NCI-H345 (cell line): ENCODE measurements around the gene ERC1.
"Not testable (repeated sequence)": the region's sequence is repeated elsewhere in the genome, so short reads cannot be mapped to it uniquely, and the experiment has no call there.

Source experiments
- DNase-seq: peaks from one replicate; lab custom pipeline; 2025; lab: John Stamatoyannopoulos, UW

The ERC1 gene

GRCh38 chr12:1185460-1186182 lies 194.6 kb downstream of the ERC1 start:
- DNase-seq, result no peak

DNA sequence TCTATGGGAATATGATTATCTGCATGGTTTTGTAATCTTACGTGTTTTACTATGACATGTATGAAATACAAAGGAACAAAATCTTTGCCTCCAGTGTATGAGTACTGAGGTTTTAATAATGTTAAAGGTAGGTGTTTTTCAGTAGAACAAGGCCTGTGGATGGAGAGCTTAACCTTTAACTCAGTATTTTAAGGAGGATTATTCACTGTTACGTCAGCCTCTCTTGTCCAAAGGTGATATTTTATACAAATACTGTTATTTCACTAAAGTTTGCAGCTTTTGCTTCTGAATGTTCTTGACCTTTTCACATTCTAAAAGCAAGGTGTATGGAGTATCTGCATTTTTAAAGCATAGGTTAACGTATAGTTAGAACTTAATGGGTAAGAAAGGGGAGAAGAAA lies 195.3 kb downstream of the ERC1 start:
- no peak for DNase-seq

DNA sequence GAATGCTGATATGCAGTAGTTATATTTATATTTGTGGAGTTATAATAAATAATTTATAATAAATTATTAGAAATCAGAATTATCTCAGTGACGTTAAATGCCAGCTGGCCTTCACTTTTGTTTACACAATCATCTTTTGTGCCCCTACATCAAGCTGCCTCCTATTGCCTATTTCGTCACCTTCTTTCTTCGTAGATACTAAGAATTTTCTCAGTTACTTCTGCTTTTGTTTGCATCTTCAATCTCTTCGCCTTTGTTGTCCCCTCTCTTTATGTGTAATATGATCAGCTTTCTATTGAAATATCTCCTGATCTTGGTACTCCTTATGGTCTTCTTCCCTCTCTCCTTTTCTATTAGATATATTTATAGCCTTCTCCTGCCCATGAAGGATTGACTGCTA lies 197.0 kb downstream of the ERC1 start:
- DNase-seq, result no peak

GRCh38 chr12:1189163-1189562 lies 198.1 kb downstream of the ERC1 start:
- DNase-seq, result no peak

DNA sequence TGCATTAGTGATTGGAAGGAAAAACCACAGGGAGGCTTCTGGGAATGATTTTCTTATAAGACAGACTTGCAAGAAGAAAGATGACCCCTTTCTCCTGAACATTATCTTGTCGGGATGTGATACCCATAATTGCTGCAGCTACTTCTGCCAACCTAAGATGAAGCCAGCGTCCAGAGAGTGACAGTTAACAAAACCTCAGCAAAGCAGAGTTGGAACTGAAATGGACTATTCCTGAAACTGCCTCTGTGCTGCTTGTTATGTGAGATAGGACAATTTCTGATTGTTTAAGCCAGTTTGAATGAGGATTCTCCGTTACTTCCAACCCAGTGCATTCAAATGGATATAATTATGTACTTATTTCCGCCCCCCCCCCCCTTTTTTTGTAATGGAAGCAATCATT lies 204.5 kb downstream of the ERC1 start:
- no peak for DNase-seq

DNA sequence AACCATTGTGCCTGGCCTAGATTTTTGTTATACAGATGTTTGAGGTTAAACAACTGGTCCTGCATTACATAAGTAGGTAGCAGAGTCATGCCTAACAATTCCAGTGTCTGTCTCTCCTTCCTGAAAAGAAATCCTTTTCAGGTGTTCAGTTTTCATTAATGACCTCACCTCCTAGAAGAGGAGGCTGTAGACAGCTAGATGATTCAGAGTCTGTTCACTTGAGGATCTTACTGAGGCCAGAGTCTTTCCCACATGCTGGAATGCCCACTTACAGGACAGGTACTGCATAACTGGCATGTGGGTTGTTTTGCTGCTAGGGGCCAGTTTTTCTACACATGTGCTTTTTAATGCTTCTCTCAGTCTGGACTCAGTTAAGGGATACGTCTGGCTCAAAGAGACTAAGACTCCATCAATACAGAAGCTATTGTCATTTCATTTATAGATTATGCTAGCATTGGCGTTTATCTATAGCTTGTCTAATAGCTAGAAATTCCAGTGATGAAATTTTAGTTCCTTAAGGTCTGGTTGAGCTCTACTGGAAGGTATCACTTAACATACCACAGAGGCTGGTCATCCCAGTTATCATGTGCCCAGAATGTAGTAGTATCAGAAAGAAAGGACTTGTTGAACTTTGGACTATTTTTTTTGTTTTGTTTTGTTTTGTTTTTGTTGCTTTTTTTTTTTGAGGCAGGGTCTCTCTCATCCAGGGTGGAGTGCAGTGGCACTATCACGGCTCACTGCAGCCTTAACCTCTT lies 206.4 kb downstream of the ERC1 start:
- no peak for DNase-seq

- DNase-seq, result not testable (repeated sequence)
These were observed 207.8 kb downstream of the ERC1 start for GRCh38 chr12:1198854-1199253.

DNA sequence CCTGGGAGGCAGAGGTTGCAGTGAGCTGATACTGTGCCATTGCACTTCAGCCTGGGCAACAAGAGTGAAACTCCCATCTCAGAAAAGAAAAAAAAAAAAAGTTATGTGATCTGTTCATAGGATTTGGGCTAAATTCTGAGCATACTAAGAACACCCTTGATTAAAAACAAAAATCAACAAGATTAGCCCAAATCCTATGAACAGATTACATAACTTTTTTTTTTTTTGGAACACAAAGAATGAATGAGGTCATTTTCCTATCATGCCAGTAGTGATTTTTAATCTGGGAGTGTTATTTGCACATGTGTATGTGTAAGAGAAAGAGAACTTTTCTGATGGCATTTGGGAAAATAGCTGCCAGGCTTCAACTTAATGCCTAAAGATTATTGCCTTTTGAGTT lies 208.7 kb downstream of the ERC1 start:
- no peak for DNase-seq

GRCh38 chr12:1201030-1201429 lies 210.0 kb downstream of the ERC1 start:
- DNase-seq, result no peak

- no peak for DNase-seq
These were observed 210.9 kb downstream of the ERC1 start for GRCh38 chr12:1201886-1202285.

DNA sequence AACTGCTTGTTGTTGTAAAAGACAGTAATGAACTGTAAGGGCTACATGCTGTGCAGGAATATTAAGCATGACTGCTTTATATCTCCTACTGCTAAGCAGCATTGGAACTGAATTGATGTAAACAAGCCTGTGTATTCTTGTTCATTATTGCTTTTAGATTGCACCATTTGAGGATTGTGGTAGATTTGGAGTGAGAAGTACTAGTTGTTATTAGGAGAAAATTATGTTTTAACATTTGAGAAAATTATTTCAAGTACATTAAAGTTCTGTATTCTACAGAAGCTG lies 212.7 kb downstream of the ERC1 start:
- no peak for DNase-seq

GRCh38 chr12:1204581-1205121 lies 213.6 kb downstream of the ERC1 start:
- DNase-seq, result no peak

DNA sequence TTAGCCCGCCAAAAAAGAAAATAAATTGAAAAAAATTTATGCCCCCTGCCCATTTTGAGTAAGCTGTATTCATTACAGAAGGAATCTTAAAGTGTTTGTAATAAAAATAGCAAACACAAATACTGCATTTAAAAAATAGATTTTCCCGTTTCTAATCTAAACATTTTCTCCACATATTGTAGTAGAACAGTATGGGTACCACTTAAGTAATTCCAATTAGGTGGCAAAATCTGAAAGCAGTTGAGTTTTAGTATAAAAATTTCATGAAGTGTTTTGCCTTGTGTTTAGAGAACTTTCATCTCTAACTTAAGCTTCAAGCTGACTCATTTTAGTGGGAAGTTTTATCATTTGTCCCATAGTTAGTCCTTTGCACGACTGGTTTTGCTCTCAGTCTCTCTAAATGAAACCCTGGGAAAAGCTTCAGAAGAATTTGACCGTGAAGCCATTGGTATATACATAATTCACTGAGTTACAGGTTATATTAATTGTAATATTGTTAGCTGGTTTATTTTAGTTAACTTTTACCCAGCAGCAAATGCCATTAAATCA lies 214.6 kb downstream of the ERC1 start:
- no peak for DNase-seq

- no peak for DNase-seq
These were observed 215.2 kb downstream of the ERC1 start for GRCh38 chr12:1206118-1206734.

GRCh38 chr12:1207276-1207675 lies 216.3 kb downstream of the ERC1 start:
- no peak for DNase-seq

DNA sequence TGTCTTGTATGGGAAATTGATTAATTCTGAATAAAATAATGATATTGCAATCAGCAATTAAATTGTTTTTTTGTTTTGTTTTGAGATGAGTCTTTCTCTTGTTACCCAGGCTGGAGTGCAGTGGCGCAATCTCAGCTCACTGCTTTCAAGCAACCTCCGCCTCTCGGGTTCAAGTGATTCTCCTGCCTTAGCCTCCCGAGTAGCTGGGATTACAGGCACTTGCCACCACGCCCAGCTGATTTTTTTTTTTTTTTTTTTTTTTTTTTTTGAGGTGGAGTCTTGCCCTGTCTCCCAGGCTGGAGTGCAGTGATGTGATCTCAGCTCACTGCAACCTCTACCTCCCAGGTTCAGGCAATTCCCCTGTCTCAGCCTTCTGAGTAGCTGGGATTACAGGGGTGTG lies 217.7 kb downstream of the ERC1 start:
- not testable (repeated sequence) for DNase-seq

DNA sequence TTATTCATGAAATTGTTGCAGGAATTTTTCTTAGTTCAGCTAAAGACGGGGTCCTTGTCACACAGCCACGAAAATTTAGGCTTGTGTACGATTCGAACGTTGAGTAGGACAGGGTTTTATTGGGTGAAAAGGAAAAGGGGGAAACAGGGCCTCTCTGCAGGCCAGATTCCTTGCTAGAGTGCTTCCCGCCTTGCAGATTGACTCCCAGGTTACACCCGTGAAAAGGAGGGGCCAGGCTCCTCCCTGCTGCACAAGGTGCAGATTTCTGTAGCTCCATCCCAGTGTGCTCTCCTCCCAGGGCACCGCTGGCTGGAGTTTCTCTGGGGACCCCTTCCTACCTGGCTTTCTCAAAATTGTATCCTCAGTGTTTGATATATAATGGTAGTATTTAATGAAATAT lies 221.5 kb downstream of the ERC1 start:
- DNase-seq, result no peak

- no peak for DNase-seq
These were observed 222.2 kb downstream of the ERC1 start for GRCh38 chr12:1213205-1213604.

DNA sequence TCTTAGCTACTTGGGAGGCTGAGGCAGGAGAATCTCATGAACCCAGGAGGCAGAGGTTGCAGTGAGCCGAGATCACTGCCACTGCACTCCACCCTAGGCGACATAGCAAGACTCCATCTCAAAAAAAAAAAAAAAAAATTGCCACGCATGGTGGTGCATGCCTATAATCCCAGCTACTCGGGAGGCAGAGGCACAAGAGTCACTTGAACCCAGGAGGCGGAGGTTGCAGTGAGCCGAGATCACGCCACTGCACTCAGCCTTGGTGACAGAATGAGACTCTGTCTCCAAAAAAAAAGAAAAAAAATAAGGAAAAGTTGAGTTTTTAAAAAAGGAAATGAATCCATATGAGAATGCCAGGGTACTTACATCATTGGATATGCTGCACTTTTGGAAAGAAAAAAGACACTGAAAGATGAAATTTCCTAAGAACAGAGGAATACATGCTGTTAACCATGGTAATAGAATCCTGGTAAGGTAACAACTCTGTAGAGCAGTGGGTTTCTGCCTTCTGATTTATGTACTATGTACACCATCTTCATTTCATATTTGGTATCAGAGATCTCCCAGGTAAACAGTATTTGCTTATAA lies 222.7 kb downstream of the ERC1 start:
- DNase-seq, result no peak

DNA sequence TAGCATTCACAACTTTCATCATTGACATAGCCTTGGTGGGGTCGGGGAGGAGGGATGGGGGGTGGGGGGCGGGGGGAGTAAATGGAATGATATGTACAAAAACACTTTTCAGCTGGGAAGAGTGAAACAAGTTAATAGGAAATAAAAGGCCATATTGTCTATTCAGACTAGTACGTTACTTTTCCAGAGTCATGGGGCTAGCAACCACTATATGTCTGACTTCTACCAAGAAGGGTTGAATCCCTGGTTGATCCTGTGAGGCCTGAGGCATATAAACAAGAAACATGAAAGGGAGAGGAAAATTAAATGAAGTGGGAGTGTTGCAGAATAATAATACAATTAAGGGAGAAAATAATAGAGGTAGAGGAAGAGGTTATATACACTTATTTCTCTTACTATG lies 225.5 kb downstream of the ERC1 start:
- DNase-seq, result no peak

- DNase-seq, result no peak
These were observed 226.3 kb downstream of the ERC1 start for GRCh38 chr12:1217191-1217949.

GRCh38 chr12:1218369-1218768 lies 227.3 kb downstream of the ERC1 start:
- no peak for DNase-seq
